Fibroblast of skin of back (primary cell): Measurements from ENCODE around the gene DUSP8.

Source experiments
- DNase-seq: peaks from one replicate; pipeline ENCODE4 v3.0.0-alpha.2; 2013

DUSP8 gene

GRCh38 chr11:1553808-1554594, 18.1 kb downstream of the DUSP8 start:
- DNase-seq, result no peak

DNA sequence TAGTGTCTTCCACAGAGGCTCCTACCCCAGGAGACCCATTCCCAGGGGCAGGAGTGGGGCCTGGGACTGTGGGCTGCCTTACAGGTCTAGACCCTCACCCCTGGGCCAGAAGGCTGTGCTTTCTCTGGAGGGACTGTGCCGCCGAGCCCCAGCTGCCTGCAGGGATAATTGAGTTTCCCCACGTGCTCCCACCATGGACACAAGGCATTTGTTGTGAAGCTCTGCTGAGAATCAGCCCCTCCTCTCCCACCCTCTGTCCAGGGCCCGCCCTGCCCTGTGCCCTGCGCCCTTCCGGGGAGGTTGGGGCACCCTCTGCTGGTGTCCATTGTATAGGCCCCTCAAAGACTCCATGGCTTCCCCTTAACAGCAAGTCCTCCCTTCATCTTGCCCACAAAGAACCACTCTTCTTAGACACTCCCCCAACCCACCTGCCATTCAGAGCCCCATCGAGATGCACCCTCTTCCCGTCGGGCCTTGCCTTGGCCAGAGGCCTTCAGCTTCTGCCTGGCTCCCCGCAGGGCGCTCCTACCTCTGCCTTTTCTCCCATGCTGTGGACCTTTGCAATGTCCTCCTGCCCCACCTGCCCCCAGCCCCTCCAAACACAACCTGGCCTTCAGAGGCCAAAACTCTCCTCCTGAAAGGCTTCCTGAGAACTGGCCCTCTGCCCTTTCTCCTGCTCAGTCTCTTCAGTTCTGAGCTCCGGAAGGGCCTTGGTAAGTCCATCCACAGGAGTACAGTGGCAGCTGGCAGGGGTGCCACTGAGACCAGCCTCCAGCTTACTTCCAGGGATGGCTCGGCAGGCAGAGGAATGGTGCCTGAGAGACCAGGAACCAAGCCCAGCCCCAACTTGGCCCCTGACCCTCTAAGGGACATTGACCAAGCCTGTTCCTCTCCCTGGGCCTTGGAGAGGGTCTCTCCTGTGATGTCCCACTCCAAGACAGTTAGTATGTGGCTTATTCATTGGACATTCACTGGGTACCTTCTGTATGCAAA, 22.4 kb downstream of the DUSP8 start:
- no peak for DNase-seq

- peak; percentile 60 for DNase-seq
Observed at GRCh38 chr11:1548221-1549070, 23.6 kb downstream of the DUSP8 start.

- DNase-seq, result no peak
Observed at GRCh38 chr11:1547467-1548098, 24.5 kb downstream of the DUSP8 start.

- DNase-seq, result peak; percentile 40
Observed at GRCh38 chr11:1546536-1547466, 25.3 kb downstream of the DUSP8 start.

DNA sequence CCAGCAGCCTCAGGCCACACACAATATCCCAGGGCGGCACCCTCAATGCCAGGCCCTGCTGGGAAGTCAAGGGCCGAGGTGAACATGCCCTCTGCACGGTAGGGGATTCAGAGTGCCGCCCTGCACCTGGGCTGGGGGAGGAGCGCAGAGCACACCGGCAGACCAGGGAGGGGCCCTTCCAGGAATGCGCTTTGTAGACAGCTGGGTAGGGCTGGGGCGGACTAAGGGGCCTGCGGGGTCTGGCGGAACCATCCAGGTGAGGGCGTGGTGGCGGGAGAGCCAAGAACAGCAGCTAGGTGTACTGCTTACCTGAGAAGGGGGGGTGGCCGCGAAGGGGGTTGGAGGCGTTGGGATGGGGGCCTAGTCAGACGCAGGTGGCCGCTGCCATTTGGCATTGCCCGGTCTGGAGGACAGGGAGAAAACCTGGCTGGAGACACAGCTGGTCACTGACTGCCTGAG, 26.0 kb downstream of the DUSP8 start:
- DNase-seq, result no peak

DNA sequence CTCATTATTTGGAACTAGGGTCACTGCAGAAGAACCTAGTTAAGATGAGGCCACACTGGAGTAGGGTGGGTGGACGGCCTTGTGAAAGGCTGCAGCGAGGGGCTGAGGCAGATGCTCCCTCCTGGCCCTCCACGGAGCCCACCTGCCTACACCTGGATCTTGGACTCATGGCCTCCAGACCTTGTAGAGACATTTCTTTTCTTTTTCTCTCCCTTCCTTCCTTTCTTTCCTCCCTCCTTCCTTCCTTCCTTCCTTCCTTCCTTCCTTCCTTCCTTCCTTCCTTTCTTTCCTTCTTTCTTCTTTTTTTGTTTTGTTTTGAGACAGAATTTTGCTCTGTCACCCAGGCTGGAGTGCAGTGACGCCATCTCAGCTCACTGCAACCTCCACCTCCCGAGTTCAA, 26.6 kb downstream of the DUSP8 start:
- no peak for DNase-seq

DNA sequence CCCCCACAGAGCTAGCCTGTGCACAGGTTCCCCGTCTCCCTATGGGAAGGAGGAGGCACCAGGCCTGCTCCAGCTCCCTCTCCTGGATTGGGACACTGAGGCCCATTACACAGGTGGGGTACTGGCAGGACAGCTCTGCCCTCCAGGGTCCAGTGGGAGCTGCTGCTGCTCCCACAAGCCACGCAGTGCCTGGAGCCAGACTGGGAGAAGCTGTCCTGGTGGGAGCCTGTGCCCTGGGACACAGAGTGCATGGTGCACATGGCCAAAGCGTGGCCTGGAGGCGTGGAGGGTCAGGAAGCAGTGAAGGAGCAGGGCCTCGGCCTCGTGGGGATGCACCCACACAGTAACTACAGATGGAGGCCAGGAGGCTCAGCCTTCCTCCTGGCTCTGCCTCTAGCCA, 27.5 kb downstream of the DUSP8 start:
- no peak for DNase-seq

DNA sequence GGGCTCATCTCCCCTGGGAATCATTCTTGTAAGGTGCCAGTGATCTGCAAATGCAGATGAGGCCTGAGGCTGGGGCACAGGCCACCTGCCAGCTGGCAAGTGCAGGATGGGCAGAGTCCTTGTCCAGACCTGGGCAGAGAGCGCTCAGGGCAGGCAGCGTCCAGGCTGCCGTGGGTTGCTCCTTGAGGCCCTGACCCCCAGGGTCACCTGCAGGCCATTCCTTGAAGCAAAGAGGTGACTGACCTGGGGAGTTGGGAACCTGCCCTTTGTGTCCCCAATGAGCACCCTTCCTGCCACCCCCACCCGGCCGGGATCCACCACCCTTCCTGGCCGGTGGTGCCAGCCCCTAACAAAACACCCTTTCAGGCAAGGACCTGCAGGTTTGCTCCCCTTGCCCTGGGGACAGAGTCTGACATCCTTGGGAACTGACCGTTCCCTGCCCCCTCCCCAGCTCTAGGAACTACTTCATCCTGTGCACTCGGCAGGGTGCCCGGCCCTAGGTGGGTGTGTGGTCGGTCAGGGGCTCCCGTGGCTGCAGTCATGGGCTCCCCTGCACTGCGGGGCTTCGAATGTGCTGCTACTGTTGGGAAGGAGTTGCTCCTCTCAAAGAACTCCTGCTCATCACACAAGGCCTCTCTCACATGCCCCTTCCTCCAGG, 28.3 kb downstream of the DUSP8 start:
- DNase-seq, result no peak

GRCh38 chr11:1542267-1542666, 29.8 kb downstream of the DUSP8 start:
- DNase-seq, result no peak

DNA sequence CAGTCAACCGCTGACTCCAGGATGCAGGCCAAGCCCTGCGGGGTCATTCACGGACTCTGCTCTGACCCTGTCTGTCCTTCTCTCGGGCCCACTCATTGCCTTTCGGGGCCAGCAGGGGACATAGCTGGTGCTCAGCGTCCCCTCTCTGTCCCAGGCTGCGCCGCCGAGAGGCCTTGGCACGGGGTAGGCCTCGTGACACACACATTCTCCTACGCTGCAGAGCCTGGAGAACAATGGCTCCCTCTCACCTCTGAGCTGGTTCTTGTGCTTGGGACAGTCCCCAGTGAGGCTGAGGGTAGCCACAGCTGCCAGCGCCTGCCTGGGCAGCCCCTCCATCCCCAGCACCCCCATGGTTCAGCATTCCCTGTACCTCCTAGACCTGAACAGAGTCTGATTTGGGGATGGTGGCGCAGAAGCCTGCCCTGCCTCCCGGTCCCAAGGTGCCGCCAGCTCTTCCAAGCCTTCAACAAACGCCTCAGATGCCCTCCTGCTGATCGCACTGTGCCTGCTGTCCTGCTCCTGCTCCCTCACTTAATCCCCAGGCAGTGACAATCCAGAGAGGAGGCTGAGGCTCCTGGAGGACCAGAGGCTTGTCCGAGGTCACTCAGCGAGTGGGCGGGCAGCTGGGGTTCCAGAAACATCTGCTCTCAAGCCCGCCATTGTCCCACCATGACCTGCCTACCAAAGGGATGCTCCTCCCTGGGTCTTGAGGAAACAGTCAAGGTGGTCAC, 30.4 kb downstream of the DUSP8 start:
- DNase-seq, result no peak

GRCh38 chr11:1540074-1540473, 32.0 kb downstream of the DUSP8 start:
- no peak for DNase-seq

GRCh38 chr11:1538153-1538552, 33.9 kb downstream of the DUSP8 start:
- no peak for DNase-seq

- DNase-seq, result no peak
Observed at GRCh38 chr11:1536065-1536843, 35.8 kb downstream of the DUSP8 start.

GRCh38 chr11:1534682-1535081, 37.4 kb downstream of the DUSP8 start:
- DNase-seq, result no peak

GRCh38 chr11:1534171-1534570, 37.9 kb downstream of the DUSP8 start:
- DNase-seq, result no peak

GRCh38 chr11:1533342-1533725, 38.7 kb downstream of the DUSP8 start:
- DNase-seq, result no peak

GRCh38 chr11:1532606-1533341, 39.3 kb downstream of the DUSP8 start:
- DNase-seq, result peak; percentile 31
